ENCODE measurements around the gene ARSJ. TPM values are rescaled to one million over a fixed set of nuclear protein-coding genes. Genes with fewer than 3 reads are reported as not detected.

ARSJ gene
- total RNA-seq, 1 donor from 2014 or later, result 28.5 TPM

GRCh38 chr4:113893546-113893945 is 85.9 kb downstream of the ARSJ start:
- no peak overlapping the region for H3K4me3 ChIP-seq (ENCODE audit: low read depth, low read length)
- TF ChIP-seq CTCF (conservative IDR thresholded peaks at IDR 0.05; ENCODE audit: low read depth, low read length), result peak; percentile 52
- no peak for DNase-seq (ENCODE audit: low read depth)

GRCh38 chr4:113888006-113888405 is 91.4 kb downstream of the ARSJ start:
- H3K4me3 ChIP-seq (ENCODE audit: low read depth, low read length), result no peak overlapping the region
- no peak for TF ChIP-seq CTCF (conservative IDR thresholded peaks at IDR 0.05; ENCODE audit: low read depth, low read length)
- DNase-seq (ENCODE audit: low read depth), result no peak

- no peak for TF ChIP-seq CTCF (conservative IDR thresholded peaks at IDR 0.05; ENCODE audit: low read depth, low read length)
- DNase-seq (ENCODE audit: low read depth), result no peak
- no peak overlapping the region for H3K4me3 ChIP-seq (ENCODE audit: low read depth, low read length)
These were observed 94.2 kb downstream of the ARSJ start for GRCh38 chr4:113885291-113885690.

- DNase-seq (ENCODE audit: low read depth), result no peak
- no peak overlapping the region for H3K4me3 ChIP-seq (ENCODE audit: low read depth, low read length)
- no peak for TF ChIP-seq CTCF (conservative IDR thresholded peaks at IDR 0.05; ENCODE audit: low read depth, low read length)
These were observed 94.8 kb downstream of the ARSJ start for GRCh38 chr4:113884655-113885054.

- no peak for TF ChIP-seq CTCF (conservative IDR thresholded peaks at IDR 0.05; ENCODE audit: low read depth, low read length)
- no peak for DNase-seq (ENCODE audit: low read depth)
- H3K4me3 ChIP-seq (ENCODE audit: low read depth, low read length), result no peak overlapping the region
These were observed 96.8 kb downstream of the ARSJ start for GRCh38 chr4:113882668-113883067.

GRCh38 chr4:113881256-113881655 is 98.2 kb downstream of the ARSJ start:
- no peak for TF ChIP-seq CTCF (conservative IDR thresholded peaks at IDR 0.05; ENCODE audit: low read depth, low read length)
- no peak overlapping the region for H3K4me3 ChIP-seq (ENCODE audit: low read depth, low read length)
- no peak for DNase-seq (ENCODE audit: low read depth)

- no peak for TF ChIP-seq CTCF (conservative IDR thresholded peaks at IDR 0.05; ENCODE audit: low read depth, low read length)
- H3K4me3 ChIP-seq (ENCODE audit: low read depth, low read length), result no peak overlapping the region
- DNase-seq (ENCODE audit: low read depth), result no peak
These were observed 99.0 kb downstream of the ARSJ start for GRCh38 chr4:113880240-113881028.
